H1 (cell line): ENCODE data around the gene RAPGEF5. TPM values are rescaled to one million over a fixed set of nuclear protein-coding genes. Genes with fewer than 3 reads are reported as not detected.

Experiments
- TEAD4 ChIP-seq: IDR thresholded peaks from 2 replicates; pipeline ENCODE4 v1.6.1; 2012; ENCODE audit warnings: low read depth, low read length, inconsistent platforms, mixed read lengths
- polyA plus RNA-seq, 7 experiments: library from polyadenylated mRNA; depleted of rRNA in 3 of 7; stranded (reverse) in 5 of 7; unstranded in 2 of 7; fragments of >200 nt in 5 of 7; fragments of 200-250 nt in 2 of 7; gene quantifications; 1 replicate in 5 of 7; 2 replicates in 1 of 7; 4 replicates in 1 of 7; pipeline versions ENCODE4 v1.2.1 to v1.2.3, GENCODE V29; 2011 to 2013; ENCODE audit warnings: missing spikeins in 2 of 7, mixed read lengths in 2 of 7
- total RNA-seq: library from RNA; stranded (reverse); fragmentation: NEBNext Ultra II Directional; extraction: Animal tissue kit (Norgen Biotek cat#: 25700); gene quantifications from 2 replicates; pipeline ENCODE4 v1.2.1, GENCODE V29; 2021
- TF ChIP-seq, protein P1 (sequence below): IDR thresholded peaks from 2 replicates; pipeline ENCODE4 v1.6.1; 2012; ENCODE audit warnings: inconsistent platforms

Gene RAPGEF5
- total and polyA plus RNA-seq, 2 of the 8 experiments (the other 6 are each of a cell fraction or from before 2014, with no cell fraction given), result 4.4 to 22.9 TPM

DNA sequence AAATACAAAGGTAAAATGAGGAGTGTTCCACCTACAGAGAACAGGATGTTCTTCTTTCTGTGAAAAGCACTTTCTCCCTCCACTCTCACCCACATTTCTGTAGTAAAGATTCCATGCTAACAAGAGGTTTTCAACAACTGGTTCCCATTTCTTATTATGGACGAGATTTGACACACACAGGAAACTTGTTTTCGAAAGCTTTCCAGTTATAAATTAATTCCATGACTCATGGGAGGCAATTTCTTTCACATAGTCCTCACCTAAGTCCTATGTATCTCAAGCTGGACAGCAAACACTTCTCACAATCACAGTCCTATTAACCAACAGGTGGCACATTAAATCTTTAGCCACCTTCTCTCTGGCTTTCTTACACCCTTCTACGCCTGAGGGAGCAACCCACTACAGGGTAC lies 24.5 kb downstream of the RAPGEF5 start (continued):
- TF ChIP-seq, protein P1, sequence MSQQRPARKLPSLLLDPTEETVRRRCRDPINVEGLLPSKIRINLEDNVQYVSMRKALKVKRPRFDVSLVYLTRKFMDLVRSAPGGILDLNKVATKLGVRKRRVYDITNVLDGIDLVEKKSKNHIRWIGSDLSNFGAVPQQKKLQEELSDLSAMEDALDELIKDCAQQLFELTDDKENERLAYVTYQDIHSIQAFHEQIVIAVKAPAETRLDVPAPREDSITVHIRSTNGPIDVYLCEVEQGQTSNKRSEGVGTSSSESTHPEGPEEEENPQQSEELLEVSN, result no peak
- no peak for TF ChIP-seq TEAD4
